GM13976 (cell line): ENCODE measurements around the gene SPOCK1.

ENCODE experiments used
- DNase-seq: peaks from one replicate; pipeline ENCODE4 v3.0.0; 2012; ENCODE audit warnings: low spot score
- CTCF ChIP-seq: IDR thresholded peaks from 2 replicates; pipeline ENCODE4 v1.5.1; 2012; ENCODE audit warnings: borderline replicate concordance, mild to moderate bottlenecking; ENCODE audit not compliant: insufficient read depth; ENCODE audit errors: extremely low read depth, missing control alignments, control extremely low read depth
- in situ Hi-C: fragments of 300-500 bp; cut with MboI; formaldehyde crosslinking; loops from one replicate; pipeline ENCODE4 v1.12.0; 2022; ENCODE audit warnings: low sequenced_read_pairs, mixed read lengths, inconsistent platforms; ENCODE audit not compliant: unreplicated experiment

SPOCK1 gene

GRCh38 chr5:137119321-137119720 is 379.8 kb downstream of the SPOCK1 start:
- no peak for TF ChIP-seq CTCF
- DNase-seq = no peak
- in situ Hi-C loops = no loop called here

GRCh38 chr5:137118629-137119028 is 380.5 kb downstream of the SPOCK1 start:
- no peak for TF ChIP-seq CTCF
- in situ Hi-C loops = no loop called here
- no peak for DNase-seq

GRCh38 chr5:137115152-137115551 is 384.0 kb downstream of the SPOCK1 start:
- in situ Hi-C loops = no loop called here
- DNase-seq = no peak
- no peak for TF ChIP-seq CTCF

- TF ChIP-seq CTCF = no peak
- in situ Hi-C loops = no loop called here
- DNase-seq = no peak
Observed at GRCh38 chr5:137114529-137114928, 384.6 kb downstream of the SPOCK1 start.

GRCh38 chr5:137113939-137114338 is 385.2 kb downstream of the SPOCK1 start:
- TF ChIP-seq CTCF = no peak
- in situ Hi-C loops = no loop called here
- DNase-seq = no peak

- in situ Hi-C loops = no loop called here
- no peak for TF ChIP-seq CTCF
- DNase-seq = no peak
Observed at GRCh38 chr5:137113161-137113560, 386.0 kb downstream of the SPOCK1 start.
